HG02840 (cell line): ENCODE measurements around the gene SH3GL2.

ENCODE experiments used
- ATAC-seq: cut with Tn5 transposase; IDR thresholded peaks from one replicate; pipeline ENCODE4 v1.9.1; 2021; ENCODE audit warnings: mild to moderate bottlenecking, moderate library complexity, moderate number of reproducible peaks; ENCODE audit not compliant: unreplicated experiment, low FRiP score

The SH3GL2 gene

GRCh38 chr9:17609312-17610005 is 30.6 kb downstream of the SH3GL2 start:
- ATAC-seq = no peak

- no peak for ATAC-seq
Observed at GRCh38 chr9:17611342-17611741, 32.5 kb downstream of the SH3GL2 start.

GRCh38 chr9:17611917-17612316 is 33.1 kb downstream of the SH3GL2 start:
- no peak for ATAC-seq

GRCh38 chr9:17613758-17614157 is 34.9 kb downstream of the SH3GL2 start:
- no peak for ATAC-seq

GRCh38 chr9:17614250-17614649 is 35.4 kb downstream of the SH3GL2 start:
- ATAC-seq = no peak

- ATAC-seq = no peak
Observed at GRCh38 chr9:17614903-17615302, 36.0 kb downstream of the SH3GL2 start.

GRCh38 chr9:17622141-17622540 is 43.3 kb downstream of the SH3GL2 start:
- no peak for ATAC-seq

- no peak for ATAC-seq
Observed at GRCh38 chr9:17622749-17623148, 43.9 kb downstream of the SH3GL2 start.

GRCh38 chr9:17623965-17624364 is 45.1 kb downstream of the SH3GL2 start:
- no peak for ATAC-seq

GRCh38 chr9:17624571-17624970 is 45.7 kb downstream of the SH3GL2 start:
- ATAC-seq = no peak

- no peak for ATAC-seq
Observed at GRCh38 chr9:17625644-17626388, 47.0 kb downstream of the SH3GL2 start.

GRCh38 chr9:17627641-17628040 is 48.8 kb downstream of the SH3GL2 start:
- no peak for ATAC-seq

GRCh38 chr9:17628624-17629023 is 49.8 kb downstream of the SH3GL2 start:
- ATAC-seq = no peak

GRCh38 chr9:17630531-17630949 is 51.7 kb downstream of the SH3GL2 start:
- ATAC-seq = no peak

- ATAC-seq = no peak
Observed at GRCh38 chr9:17631396-17631795, 52.5 kb downstream of the SH3GL2 start.

GRCh38 chr9:17632994-17633393 is 54.1 kb downstream of the SH3GL2 start:
- ATAC-seq = no peak

- no peak for ATAC-seq
Observed at GRCh38 chr9:17635115-17635890, 56.4 kb downstream of the SH3GL2 start.

- ATAC-seq = no peak
Observed at GRCh38 chr9:17636349-17636748, 57.5 kb downstream of the SH3GL2 start.

GRCh38 chr9:17636821-17637220 is 58.0 kb downstream of the SH3GL2 start:
- no peak for ATAC-seq

GRCh38 chr9:17637229-17637628 is 58.4 kb downstream of the SH3GL2 start:
- ATAC-seq = no peak

- ATAC-seq = no peak
Observed at GRCh38 chr9:17648516-17648915, 69.7 kb downstream of the SH3GL2 start.
